Ascending aorta (tissue), 2 donors: ENCODE measurements around the gene OR2M5. TPM values are rescaled to one million over a fixed set of nuclear protein-coding genes. Genes with fewer than 3 reads are reported as not detected.

Experiments
- DNase-seq, 2 donors: peaks; one replicate each; pipeline ENCODE4 v3.0.0-alpha.2; 2019; ENCODE audit warnings: low spot score in 2 of 2
- H3K27ac ChIP-seq, 2 donors: fragments of 200-600 bp; sonication (generic); one replicate each; pipeline ENCODE4 v1.5.1; 2016 to 2017; ENCODE audit warnings: mild to moderate bottlenecking in 1 of 2
- H3K27me3 ChIP-seq: fragments of 200-600 bp; sonication (generic); one replicate; pipeline ENCODE4 v1.5.1; 2017
- H3K36me3 ChIP-seq, 2 donors: fragments of 200-600 bp; sonication (generic); one replicate each; pipeline ENCODE4 v1.5.1; 2016
- H3K4me1 ChIP-seq, 2 donors: fragments of 200-600 bp; sonication (generic); one replicate each; pipeline ENCODE4 v1.5.1; 2016 to 2017; ENCODE audit warnings: mild to moderate bottlenecking in 1 of 2
- H3K4me3 ChIP-seq, 2 donors: fragments of 200-600 bp; sonication (generic); one replicate each; pipeline ENCODE4 v1.5.1; 2016 to 2017; ENCODE audit warnings: mild to moderate bottlenecking in 1 of 2
- H3K9me3 ChIP-seq, 2 donors: fragments of 200-600 bp; sonication (generic); one replicate each; pipeline ENCODE4 v1.5.1; 2016
- CTCF ChIP-seq, 3 experiments: fragments of 200-600 bp in 2 of 3; fragments of 450-650 bp in 1 of 3; sonication (generic) in 2 of 3; IDR thresholded peaks; one replicate each; pipeline ENCODE4 v1.5.1; 2016 to 2019; ENCODE audit warnings: antibody characterized with exemption in 3 of 3, mild to moderate bottlenecking in 1 of 3, moderate library complexity in 1 of 3
- intact Hi-C: fragments of 100-400 bp; cut with DNase I; formaldehyde crosslinking; loops from one replicate; pipeline ENCODE4 v1.15.1; 2023
- total RNA-seq: library from RNA; depleted of rRNA; stranded (reverse); fragments of >200 nt; gene quantifications from one replicate; pipeline ENCODE4 v1.1.0, GENCODE V29; 2016

OR2M5 gene
- total RNA-seq, 1 donor from 2014 or later, result not detected

- intact Hi-C loops, result no loop called here
- H3K9me3 ChIP-seq, result no peaks in the 10 kb centered on the region
- TF ChIP-seq CTCF (IDR thresholded peaks at IDR 0.05), result no peak
- no peak overlapping the region for H3K27ac ChIP-seq
- H3K4me1 ChIP-seq, result no peaks in the 10 kb centered on the region
- H3K4me3 ChIP-seq, result no peak overlapping the region
- H3K27me3 ChIP-seq, result no peaks in the 10 kb centered on the region
- no peak for DNase-seq
- H3K36me3 ChIP-seq, result no peaks in the 10 kb centered on the region
These were observed 13.8 kb downstream of the OR2M5 start for GRCh38 chr1:248158758-248159157.

- H3K27me3 ChIP-seq, result no peaks in the 10 kb centered on the region
- H3K9me3 ChIP-seq, result no peaks in the 10 kb centered on the region
- H3K27ac ChIP-seq, result no peak overlapping the region
- no peaks in the 10 kb centered on the region for H3K4me1 ChIP-seq
- H3K4me3 ChIP-seq, result no peak overlapping the region
- intact Hi-C loops, result no loop called here
- DNase-seq, result no peak
- no peak for TF ChIP-seq CTCF (IDR thresholded peaks at IDR 0.05)
- no peaks in the 10 kb centered on the region for H3K36me3 ChIP-seq
These were observed 19.1 kb downstream of the OR2M5 start for GRCh38 chr1:248164031-248164430.

- no peaks in the 10 kb centered on the region for H3K4me1 ChIP-seq
- no peak for TF ChIP-seq CTCF (IDR thresholded peaks at IDR 0.05)
- H3K36me3 ChIP-seq, result no peaks in the 10 kb centered on the region
- intact Hi-C loops, result no loop called here
- no peaks in the 10 kb centered on the region for H3K27me3 ChIP-seq
- DNase-seq, result no peak
- H3K9me3 ChIP-seq, result no peaks in the 10 kb centered on the region
- no peak overlapping the region for H3K4me3 ChIP-seq
- H3K27ac ChIP-seq, result no peak overlapping the region
These were observed 20.2 kb downstream of the OR2M5 start for GRCh38 chr1:248165186-248165585.

- H3K27me3 ChIP-seq, result no peaks in the 10 kb centered on the region
- H3K4me3 ChIP-seq, result no peak within 1 kb of the TSS
- intact Hi-C loops, result no loop called here
- H3K27ac ChIP-seq, result no peak within 1 kb of the TSS
- TF ChIP-seq CTCF (IDR thresholded peaks at IDR 0.05), result no peak
- H3K36me3 ChIP-seq, result no peaks in the 10 kb centered on the region
- no peak for DNase-seq
- no peaks in the 10 kb centered on the region for H3K4me1 ChIP-seq
- no peaks in the 10 kb centered on the region for H3K9me3 ChIP-seq
These were observed 29.6 kb downstream of the OR2M5 start, which contains the start of gene OR2M2 for GRCh38 chr1:248174521-248174920. TSS of gene OR2M2 (plus strand) at chr1:248174821. CDS start at chr1:248179986, 5,165 bp downstream.

- H3K27me3 ChIP-seq, result no peaks in the 10 kb centered on the region
- H3K4me3 ChIP-seq, result no peak overlapping the region
- DNase-seq, result no peak
- no peaks in the 10 kb centered on the region for H3K9me3 ChIP-seq
- no peaks in the 10 kb centered on the region for H3K36me3 ChIP-seq
- H3K27ac ChIP-seq, result no peak overlapping the region
- H3K4me1 ChIP-seq, result no peaks in the 10 kb centered on the region
- intact Hi-C loops, result no loop called here
- TF ChIP-seq CTCF (IDR thresholded peaks at IDR 0.05), result no peak
These were observed 39.0 kb downstream of the OR2M5 start for GRCh38 chr1:248183996-248184395.

GRCh38 chr1:248187363-248187762, 42.4 kb downstream of the OR2M5 start:
- TF ChIP-seq CTCF (IDR thresholded peaks at IDR 0.05), result no peak
- intact Hi-C loops, result no loop called here
- Histone ChIP-seq H3K4me1 (no peaks in the 10 kb centered on the region), H3K27ac (no peak overlapping the region), H3K4me3 (no peak overlapping the region), H3K36me3 (no peaks in the 10 kb centered on the region), H3K27me3 (no peaks in the 10 kb centered on the region), H3K9me3 (no peaks in the 10 kb centered on the region)
- DNase-seq, result no peak
